GM19240 (cell line): Measurements from ENCODE around the gene KIAA0825.

Experiments
- DNase-seq: peaks from one replicate; pipeline ENCODE4 v3.0.0; 2011; ENCODE audit warnings: low spot score; ENCODE audit not compliant: insufficient read length

KIAA0825 gene

GRCh38 chr5:94433397-94434163, 184.8 kb downstream of the KIAA0825 start:
- no peak for DNase-seq

DNA sequence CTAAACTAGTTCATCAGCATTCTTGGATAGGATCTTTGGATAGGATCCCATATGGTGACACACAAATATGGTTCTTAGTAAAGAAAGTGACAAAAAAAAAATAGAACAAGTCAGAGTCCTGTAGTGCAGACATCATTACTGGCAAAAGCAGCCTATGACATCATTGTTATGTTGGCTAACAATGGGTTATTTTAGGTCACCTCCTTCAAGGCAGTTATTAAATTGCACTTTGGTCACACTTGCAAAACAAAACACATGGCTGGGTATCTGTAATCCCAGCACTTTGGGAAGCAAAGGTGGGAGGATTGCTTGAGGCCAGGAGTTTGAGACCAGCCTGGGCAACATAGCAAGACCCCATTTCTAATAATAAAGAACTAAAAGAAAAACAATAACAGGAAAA, 185.9 kb downstream of the KIAA0825 start:
- no peak for DNase-seq

DNA sequence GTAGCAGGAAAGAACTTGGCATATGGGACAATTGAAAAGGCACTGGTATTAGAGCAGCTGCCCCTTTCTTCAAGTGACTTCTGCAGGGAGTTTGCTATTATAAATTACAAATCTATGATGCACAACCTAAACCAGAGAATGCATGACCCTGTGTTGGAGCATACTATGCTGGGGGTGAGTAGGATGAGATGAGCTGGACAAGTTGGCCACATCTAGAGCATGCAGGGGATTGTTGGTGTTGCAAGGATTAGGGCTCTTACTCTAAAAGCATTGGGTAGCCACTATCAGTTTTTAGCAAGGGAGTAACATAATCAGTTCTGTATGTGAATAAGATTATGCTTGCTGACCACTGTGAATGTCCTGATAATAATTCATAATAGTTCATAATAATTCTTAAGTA, 186.7 kb downstream of the KIAA0825 start:
- DNase-seq, result no peak

- DNase-seq, result no peak
Measured at GRCh38 chr5:94429566-94429965, 188.8 kb downstream of the KIAA0825 start.

DNA sequence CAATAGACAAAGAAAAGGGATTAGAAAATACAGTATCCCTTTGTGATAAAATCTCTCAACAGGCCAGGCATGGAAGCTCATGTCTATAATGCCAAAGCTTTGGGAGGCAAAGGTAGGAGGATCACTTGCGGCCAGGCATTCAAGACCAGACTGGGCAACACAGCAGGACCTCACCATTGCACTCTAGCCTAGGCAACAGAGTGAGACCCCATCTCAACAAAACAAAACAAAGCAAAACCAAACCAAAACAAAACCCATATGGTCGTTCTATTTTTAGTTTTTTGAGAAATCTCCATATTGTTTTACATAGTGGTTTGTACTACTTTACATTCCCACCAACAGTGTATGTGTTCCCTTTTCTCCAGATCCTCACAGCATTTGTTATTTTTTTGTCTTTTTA, 193.0 kb downstream of the KIAA0825 start:
- no peak for DNase-seq

DNA sequence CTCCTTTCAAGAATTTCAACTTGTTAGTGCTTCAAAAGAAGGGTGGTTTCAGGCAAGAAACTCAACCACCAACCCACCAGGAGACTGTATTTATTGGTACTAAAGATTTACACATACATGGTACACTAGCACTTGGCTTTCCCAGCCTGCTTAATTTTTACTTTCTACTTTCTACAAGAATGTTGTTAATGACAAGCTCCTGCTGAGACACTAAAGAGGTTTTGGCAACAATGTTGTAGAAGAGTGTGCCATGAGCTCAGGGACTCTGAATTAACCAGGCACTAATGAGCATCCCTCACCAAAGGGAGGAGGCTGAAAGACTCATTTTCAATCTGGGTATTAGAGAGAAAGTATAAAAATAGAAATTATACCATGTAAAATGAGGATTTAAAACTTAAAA, 195.0 kb downstream of the KIAA0825 start:
- no peak for DNase-seq

GRCh38 chr5:94422812-94423211, 195.6 kb downstream of the KIAA0825 start:
- DNase-seq, result no peak

DNA sequence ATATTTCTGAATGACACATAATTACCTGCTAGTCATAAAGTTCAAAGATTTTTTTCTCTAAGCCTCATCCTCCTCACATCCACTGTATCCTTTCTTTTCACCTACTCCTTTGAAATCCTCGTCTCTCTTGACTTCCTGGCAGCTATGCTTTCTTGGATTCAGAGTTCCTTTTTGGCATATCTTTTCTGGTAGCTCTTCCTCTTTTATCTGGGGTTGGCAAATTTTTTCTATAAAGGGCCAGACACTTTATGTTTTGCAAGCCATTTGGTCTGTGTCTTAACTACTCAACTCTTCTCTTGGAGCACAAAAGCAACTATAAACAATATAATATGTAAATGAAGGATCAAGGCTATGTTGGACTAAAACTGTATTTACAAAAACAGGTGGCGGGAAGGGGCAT, 197.5 kb downstream of the KIAA0825 start:
- DNase-seq, result no peak

DNA sequence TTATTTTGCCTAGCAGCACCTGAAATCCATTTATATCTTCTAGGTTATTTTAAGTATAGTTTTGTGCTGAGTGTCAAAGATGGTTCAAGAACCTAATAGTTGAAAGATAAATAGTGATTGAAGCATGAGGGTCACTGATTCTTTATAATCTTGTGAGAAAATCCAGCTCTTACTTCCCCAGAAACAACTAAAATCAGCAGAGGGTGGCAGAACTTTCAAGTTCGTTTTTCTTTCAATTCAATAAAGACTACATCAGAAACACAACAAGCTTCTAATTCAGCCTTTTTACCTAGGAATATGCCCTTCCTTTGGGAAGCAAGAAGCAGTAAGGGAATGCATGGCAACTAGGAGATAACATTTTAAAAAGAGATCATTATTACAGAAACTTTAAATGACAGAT, 202.6 kb downstream of the KIAA0825 start:
- no peak for DNase-seq

DNA sequence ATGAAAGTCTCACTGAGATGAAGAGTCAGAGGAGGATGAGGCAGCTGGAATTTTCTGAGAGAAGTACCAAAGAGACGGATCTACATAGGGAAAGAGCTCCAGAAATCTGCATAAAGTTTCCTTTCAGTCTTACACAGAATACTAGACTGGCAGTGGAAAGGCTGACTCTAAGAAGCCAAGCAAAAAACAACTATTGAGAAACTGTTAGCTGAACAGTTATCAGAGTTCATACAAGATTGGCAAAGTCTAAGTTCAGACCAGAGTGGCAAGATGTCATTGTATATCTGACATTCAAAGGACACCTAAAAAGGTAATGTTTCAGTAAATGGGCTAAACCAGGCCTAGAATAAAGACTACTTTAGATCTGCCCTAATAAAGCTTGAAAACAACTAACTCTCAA, 209.0 kb downstream of the KIAA0825 start:
- no peak for DNase-seq

GRCh38 chr5:94407023-94407422, 211.4 kb downstream of the KIAA0825 start:
- no peak for DNase-seq

DNA sequence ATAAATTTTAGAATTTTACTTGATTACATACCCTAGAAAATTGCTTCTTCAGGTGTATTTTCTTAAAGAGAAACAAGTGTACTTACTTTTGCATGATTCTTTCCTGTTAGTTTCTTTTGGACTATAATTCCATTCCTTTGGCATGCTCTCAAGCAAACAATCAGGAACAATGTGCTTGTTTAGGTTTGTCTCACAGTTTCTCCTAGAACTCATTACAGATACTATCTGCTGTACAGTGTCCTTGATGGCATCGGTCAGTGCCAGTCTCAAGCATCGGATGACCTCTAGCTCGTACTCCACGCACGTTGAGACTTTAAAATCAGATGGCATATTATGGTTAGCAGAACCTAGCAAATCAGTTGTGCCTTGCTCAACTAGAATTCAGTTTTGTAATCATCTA, 214.9 kb downstream of the KIAA0825 start:
- no peak for DNase-seq

DNA sequence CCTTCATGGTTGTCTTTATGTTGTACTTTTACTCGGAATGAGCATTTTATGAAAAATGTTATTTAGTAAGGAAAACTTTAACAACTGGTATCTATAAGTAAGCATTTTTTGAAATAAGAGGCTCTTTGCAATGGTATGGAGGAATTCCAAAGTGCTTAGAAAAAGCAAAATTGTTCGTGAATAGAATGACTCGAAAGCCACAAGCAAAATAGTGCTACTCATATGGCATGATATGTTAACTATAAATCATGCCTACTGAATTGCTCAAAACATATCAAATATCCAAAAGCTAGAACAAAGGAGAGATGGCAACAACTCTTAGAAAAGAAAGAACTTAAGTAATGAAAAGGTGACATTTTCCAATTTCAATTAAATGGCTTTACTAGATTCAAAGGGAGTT, 216.3 kb downstream of the KIAA0825 start:
- DNase-seq, result no peak

GRCh38 chr5:94397508-94397907, 220.9 kb downstream of the KIAA0825 start:
- no peak for DNase-seq

DNA sequence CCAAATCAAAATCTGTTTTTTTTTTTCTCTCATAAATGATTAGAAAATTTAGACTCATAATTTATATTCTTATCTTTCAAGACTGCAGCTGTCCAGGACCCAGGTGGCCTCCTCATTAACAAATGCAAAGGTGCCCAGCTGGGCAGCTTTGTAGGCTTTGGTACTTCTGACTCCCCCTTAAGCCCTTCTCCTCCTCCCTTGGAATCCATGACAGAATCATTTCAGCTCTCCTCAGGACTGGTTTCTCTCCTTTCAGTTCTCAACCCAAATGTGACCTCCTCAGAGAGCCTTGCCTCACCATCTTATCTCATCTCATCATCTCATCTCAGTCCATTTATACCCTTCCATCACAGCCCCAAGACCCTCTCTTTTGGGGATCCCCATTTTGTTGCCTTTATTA, 221.7 kb downstream of the KIAA0825 start:
- DNase-seq, result no peak

GRCh38 chr5:94395468-94395867, 222.9 kb downstream of the KIAA0825 start:
- no peak for DNase-seq

DNA sequence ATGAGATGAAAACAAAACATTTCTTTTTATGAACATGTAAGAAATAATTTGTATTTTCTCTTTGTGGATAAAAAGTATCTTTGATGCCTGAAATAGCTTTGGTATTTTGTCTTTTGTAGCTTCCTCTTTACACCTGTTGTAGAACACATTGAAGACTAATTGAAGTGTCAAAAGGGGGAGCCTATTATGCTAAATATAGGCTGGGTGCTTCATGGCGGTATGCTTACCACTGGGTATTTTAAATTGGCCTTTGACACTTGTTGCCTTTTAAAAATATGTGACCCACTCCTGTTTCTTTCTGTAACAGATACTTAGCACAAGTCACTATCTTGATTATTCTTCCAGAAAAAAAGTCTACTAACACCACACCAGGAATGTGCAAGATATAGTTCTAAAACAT, 226.4 kb downstream of the KIAA0825 start:
- DNase-seq, result no peak

- DNase-seq, result no peak
Measured at GRCh38 chr5:94389515-94389899, 228.9 kb downstream of the KIAA0825 start.

DNA sequence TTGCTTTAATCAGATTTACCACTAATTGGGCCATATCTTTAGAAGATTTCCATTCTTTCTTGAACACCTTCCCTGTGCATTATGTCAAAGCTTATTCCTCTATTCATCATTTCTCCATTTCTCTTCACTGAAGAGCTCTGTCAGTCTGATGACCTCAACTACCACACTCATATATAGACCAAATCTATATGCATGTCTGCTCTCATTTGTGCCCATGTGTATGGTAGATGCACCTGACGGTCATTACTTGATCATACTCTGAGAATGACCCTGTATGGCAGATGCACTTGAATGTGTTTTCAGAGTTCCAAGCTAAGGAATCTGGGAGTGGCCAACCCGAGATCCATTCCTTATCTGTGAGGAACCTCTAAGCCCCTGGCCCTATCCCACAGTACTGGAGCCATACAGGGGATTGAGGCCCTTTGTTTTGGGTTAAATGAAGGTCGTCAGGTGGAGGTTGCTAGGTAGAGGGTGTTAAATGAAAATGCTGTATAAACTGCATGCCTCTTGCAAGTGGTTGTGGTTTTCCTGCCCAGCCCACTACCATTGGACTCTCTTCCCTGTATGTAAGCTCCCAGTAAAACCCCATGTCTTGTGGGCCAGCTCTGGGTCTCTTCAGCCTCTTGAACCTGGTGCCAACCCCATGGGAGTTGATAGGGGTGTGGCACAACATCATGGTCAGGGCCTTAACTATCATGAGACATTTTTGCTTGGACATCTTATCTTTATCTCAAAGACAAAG, 229.5 kb downstream of the KIAA0825 start:
- DNase-seq, result no peak

DNA sequence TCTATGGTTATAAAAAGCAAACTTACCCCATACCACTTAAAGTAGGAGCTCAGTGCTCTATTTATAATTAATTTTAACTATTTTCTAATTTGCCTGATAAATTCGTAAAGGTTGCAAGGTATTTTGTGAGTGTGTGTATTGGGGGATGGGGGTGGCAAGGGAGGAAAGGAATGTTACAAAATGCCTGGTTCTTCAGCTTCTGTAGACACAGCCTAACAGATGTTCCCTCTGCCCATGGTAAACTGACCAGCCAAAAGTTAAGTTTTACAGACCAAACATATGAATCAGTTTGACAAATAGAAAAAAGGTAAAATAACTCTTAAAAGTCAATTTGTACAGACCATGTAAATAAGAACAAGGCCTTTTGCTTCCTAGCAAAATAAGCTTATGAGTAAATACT, 232.6 kb downstream of the KIAA0825 start:
- DNase-seq, result no peak

- DNase-seq, result no peak
Measured at GRCh38 chr5:94378062-94378461, 240.3 kb downstream of the KIAA0825 start.

DNA sequence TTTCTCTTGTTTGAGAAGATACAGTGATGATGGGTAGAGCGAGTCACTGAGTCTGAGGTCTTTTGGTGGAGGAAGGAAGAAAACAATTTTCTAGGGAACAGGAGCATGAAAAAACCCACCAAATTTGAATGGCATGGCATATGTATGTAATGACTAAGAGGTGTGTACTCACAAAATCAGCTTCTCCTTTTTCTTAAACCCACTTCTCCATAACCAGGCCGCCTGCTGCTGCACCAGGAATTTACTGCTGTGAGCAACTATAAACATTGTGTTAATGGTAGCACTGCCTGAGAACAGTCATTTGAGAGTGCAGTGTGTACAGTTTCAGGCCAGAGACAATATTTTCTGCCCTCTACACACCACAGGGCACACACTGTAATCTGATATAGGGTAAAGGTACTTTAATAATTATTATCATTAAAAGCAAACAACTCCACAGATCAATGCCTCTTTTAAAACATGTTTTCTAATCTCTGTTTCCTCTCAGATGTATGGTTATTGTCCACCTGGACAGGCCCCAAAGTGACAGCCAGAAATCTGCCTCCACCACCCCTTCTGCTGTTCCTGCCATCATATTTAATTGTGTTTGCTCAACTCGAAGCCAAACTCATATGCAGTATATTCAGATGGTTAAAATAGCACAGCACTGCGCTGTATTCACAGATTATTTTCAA, 241.6 kb downstream of the KIAA0825 start:
- DNase-seq, result no peak
